ENCODE measurements around the gene NR4A2.
A peak's percentile ranks its signal among the peaks of the same experiment; 100 is the strongest.

The NR4A2 gene

DNA sequence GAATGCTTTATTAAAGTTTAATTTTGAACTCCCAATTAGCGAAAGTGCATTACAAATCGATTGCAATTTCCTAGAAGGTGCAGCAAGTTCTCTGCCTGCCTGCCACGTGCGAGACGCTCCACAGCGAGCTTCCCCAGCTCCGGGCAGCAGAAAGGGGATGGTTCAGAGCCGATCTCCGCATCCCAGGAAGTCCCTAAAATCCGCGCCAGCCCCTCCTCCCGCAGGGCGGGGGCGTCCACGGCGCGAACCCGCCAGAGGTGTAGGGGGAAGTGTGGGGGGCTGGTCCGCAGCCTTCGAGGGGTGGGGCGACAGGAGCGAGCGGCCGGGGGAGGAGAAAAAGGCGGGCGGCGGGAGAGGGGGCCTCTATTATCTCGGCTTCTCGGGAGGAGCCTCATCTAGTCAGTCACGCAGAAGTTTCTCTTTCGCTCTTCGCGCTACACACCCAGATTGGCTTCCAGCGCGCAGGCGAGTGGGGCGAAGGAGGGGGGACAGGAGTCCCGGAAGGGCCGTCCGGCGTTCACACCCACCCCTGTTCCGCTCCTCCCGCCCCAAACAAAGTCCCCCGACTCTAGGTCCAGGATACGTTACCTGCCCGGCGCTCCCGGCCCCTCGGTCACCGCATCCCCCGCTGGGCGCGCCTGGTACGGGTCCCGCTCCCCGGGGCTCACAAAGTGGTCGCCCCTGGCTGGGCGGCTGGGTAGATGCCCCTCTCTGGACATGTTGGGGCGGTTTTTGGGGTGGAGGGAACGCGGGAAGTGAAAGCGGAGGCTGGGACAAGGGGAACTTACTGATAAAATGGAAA lies 9.1 kb upstream of the NR4A2 start (continued):
- TF ChIP-seq, protein P1, sequence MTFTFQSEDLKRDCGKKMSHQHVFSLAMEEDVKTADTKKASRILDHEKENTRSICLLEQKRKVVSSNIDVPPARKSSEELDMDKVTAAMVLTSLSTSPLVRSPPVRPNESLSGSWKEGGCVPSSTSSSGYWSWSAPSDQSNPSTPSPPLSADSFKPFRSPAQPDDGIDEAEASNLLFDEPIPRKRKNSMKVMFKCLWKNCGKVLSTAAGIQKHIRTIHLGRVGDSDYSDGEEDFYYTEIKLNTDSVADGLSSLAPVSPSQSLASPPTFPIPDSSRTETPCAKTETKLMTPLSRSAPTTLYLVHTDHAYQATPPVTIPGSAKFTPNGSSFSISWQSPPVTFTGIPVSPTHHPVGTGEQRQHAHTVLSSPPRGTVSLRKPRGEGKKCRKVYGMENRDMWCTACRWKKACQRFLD (tag by site-specific recombination; IDR thresholded peaks at IDR 0.05), result no peak
- TF ChIP-seq ZFP37 (tag by site-specific recombination; IDR thresholded peaks at IDR 0.05) (no peak), ZNF670 (tag by site-specific recombination; IDR thresholded peaks at IDR 0.05; ENCODE audit: low read depth) (no peak), ZNF292 (tag by site-specific recombination; IDR thresholded peaks at IDR 0.05; ENCODE audit: borderline replicate concordance, low read depth) (no peak), ZNF558 (tag by site-specific recombination; IDR thresholded peaks at IDR 0.05) (no peak), ZNF664 (tag by site-specific recombination; IDR thresholded peaks at IDR 0.05) (no peak), ZNF16 (tag by site-specific recombination; IDR thresholded peaks at IDR 0.05; ENCODE audit: low read depth) (no peak), ZNF121 (tag by site-specific recombination; IDR thresholded peaks at IDR 0.05) (no peak), GLIS1 (tag by site-specific recombination; IDR thresholded peaks at IDR 0.05) (peak; percentile 53), KLF8 (tag by site-specific recombination; IDR thresholded peaks at IDR 0.05) (peak; percentile 72), ZFHX2 (tag by site-specific recombination; conservative IDR thresholded peaks at IDR 0.05) (peak; percentile 81), SP2 (tag by site-specific recombination; IDR thresholded peaks at IDR 0.05) (peak; percentile 83), KLF9 (tag by site-specific recombination; IDR thresholded peaks at IDR 0.05; ENCODE audit: low read depth) (peak; percentile 57), ZBTB7A (tag by site-specific recombination; IDR thresholded peaks at IDR 0.05; ENCODE audit: low read depth) (no peak), ZNF391 (tag by site-specific recombination; IDR thresholded peaks at IDR 0.05; ENCODE audit: borderline replicate concordance, low read depth) (no peak), ZNF248 (tag by site-specific recombination; IDR thresholded peaks at IDR 0.05) (no peak), ZNF501 (tag by site-specific recombination; IDR thresholded peaks at IDR 0.05) (no peak), ZNF785 (tag by site-specific recombination; IDR thresholded peaks at IDR 0.05) (no peak), ZNF221 (tag by site-specific recombination; IDR thresholded peaks at IDR 0.05; ENCODE audit: borderline replicate concordance) (no peak), ZNF10 (tag by site-specific recombination; IDR thresholded peaks at IDR 0.05) (0 out of 2 replicates have a peak, but pooled peaks have one; percentile 10), GLI2 (tag by site-specific recombination; IDR thresholded peaks at IDR 0.05; ENCODE audit: borderline replicate concordance, low read depth) (no peak), ZNF2 (tag by site-specific recombination; IDR thresholded peaks at IDR 0.05) (no peak), ZNF157 (tag by site-specific recombination; IDR thresholded peaks at IDR 0.05) (no peak), ZBTB8A (tag by site-specific recombination; IDR thresholded peaks at IDR 0.05) (peak; percentile 84), ZNF211 (tag by site-specific recombination; IDR thresholded peaks at IDR 0.05; ENCODE audit: low read depth) (no peak), MZF1 (tag by site-specific recombination; IDR thresholded peaks at IDR 0.05; ENCODE audit: borderline replicate concordance) (peak; percentile 94), WT1 (tag by site-specific recombination; IDR thresholded peaks at IDR 0.05) (peak; percentile 44)
- TF ChIP-seq, protein P2, sequence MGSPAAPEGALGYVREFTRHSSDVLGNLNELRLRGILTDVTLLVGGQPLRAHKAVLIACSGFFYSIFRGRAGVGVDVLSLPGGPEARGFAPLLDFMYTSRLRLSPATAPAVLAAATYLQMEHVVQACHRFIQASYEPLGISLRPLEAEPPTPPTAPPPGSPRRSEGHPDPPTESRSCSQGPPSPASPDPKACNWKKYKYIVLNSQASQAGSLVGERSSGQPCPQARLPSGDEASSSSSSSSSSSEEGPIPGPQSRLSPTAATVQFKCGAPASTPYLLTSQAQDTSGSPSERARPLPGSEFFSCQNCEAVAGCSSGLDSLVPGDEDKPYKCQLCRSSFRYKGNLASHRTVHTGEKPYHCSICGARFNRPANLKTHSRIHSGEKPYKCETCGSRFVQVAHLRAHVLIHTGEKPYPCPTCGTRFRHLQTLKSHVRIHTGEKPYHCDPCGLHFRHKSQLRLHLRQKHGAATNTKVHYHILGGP (tag by site-specific recombination; IDR thresholded peaks at IDR 0.05), result peak; percentile 83
- TF ChIP-seq, protein P3, sequence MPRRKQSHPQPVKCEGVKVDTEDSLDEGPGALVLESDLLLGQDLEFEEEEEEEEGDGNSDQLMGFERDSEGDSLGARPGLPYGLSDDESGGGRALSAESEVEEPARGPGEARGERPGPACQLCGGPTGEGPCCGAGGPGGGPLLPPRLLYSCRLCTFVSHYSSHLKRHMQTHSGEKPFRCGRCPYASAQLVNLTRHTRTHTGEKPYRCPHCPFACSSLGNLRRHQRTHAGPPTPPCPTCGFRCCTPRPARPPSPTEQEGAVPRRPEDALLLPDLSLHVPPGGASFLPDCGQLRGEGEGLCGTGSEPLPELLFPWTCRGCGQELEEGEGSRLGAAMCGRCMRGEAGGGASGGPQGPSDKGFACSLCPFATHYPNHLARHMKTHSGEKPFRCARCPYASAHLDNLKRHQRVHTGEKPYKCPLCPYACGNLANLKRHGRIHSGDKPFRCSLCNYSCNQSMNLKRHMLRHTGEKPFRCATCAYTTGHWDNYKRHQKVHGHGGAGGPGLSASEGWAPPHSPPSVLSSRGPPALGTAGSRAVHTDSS (tag by site-specific recombination; IDR thresholded peaks at IDR 0.05), result no peak
- TF ChIP-seq, protein P4, sequence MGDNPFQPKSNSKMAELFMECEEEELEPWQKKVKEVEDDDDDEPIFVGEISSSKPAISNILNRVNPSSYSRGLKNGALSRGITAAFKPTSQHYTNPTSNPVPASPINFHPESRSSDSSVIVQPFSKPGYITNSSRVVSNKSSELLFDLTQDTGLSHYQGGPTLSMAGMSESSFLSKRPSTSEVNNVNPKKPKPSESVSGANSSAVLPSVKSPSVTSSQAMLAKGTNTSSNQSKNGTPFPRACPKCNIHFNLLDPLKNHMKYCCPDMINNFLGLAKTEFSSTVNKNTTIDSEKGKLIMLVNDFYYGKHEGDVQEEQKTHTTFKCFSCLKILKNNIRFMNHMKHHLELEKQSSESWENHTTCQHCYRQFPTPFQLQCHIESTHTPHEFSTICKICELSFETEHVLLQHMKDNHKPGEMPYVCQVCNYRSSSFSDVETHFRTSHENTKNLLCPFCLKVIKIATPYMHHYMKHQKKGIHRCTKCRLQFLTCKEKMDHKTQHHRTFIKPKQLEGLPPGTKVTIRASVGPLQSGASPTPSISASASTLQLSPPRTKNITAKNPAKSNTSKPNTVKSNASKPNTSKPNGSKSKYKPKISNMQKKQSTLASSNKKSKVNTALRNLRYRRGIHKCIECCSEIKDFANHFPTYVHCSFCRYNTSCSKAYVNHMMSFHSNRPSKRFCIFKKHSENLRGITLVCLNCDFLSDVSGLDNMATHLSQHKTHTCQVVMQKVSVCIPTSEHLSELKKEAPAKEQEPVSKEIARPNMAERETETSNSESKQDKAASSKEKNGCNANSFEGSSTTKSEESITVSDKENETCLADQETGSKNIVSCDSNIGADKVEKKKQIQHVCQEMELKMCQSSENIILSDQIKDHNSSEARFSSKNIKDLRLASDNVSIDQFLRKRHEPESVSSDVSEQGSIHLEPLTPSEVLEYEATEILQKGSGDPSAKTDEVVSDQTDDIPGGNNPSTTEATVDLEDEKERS (tag by site-specific recombination; IDR thresholded peaks at IDR 0.05), result no peak
- TF ChIP-seq, protein P5, sequence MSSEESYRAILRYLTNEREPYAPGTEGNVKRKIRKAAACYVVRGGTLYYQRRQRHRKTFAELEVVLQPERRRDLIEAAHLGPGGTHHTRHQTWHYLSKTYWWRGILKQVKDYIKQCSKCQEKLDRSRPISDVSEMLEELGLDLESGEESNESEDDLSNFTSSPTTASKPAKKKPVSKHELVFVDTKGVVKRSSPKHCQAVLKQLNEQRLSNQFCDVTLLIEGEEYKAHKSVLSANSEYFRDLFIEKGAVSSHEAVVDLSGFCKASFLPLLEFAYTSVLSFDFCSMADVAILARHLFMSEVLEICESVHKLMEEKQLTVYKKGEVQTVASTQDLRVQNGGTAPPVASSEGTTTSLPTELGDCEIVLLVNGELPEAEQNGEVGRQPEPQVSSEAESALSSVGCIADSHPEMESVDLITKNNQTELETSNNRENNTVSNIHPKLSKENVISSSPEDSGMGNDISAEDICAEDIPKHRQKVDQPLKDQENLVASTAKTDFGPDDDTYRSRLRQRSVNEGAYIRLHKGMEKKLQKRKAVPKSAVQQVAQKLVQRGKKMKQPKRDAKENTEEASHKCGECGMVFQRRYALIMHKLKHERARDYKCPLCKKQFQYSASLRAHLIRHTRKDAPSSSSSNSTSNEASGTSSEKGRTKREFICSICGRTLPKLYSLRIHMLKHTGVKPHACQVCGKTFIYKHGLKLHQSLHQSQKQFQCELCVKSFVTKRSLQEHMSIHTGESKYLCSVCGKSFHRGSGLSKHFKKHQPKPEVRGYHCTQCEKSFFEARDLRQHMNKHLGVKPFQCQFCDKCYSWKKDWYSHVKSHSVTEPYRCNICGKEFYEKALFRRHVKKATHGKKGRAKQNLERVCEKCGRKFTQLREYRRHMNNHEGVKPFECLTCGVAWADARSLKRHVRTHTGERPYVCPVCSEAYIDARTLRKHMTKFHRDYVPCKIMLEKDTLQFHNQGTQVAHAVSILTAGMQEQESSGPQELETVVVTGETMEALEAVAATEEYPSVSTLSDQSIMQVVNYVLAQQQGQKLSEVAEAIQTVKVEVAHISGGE (tag by site-specific recombination; conservative IDR thresholded peaks at IDR 0.05; ENCODE audit: low read depth), result peak; percentile 90
